SH-SY5Y (cell line): ENCODE results near the gene MED4.

Experiments
- GATA2 ChIP-seq: IDR thresholded peaks from 2 replicates; pipeline ENCODE4 v1.6.1; 2011; ENCODE audit warnings: mild to moderate bottlenecking, low read depth, low read length
- GATA3 ChIP-seq: IDR thresholded peaks from 2 replicates; pipeline ENCODE4 v1.6.1; 2011; ENCODE audit warnings: low read depth, mild to moderate bottlenecking, low read length, moderate library complexity

- TF ChIP-seq GATA2 (no peak), GATA3 (no peak)
Measured at GRCh38 chr13:48078251-48078656, 16.6 kb downstream of the MED4 start.
